ENCODE measurements around the gene CMPK2. TPM values are rescaled to one million over a fixed set of nuclear protein-coding genes. Genes with fewer than 3 reads are reported as not detected.

Gene CMPK2
- total and polyA plus RNA-seq, 4 donors: 5.7 to 14.8 (median 11.2) TPM

DNA sequence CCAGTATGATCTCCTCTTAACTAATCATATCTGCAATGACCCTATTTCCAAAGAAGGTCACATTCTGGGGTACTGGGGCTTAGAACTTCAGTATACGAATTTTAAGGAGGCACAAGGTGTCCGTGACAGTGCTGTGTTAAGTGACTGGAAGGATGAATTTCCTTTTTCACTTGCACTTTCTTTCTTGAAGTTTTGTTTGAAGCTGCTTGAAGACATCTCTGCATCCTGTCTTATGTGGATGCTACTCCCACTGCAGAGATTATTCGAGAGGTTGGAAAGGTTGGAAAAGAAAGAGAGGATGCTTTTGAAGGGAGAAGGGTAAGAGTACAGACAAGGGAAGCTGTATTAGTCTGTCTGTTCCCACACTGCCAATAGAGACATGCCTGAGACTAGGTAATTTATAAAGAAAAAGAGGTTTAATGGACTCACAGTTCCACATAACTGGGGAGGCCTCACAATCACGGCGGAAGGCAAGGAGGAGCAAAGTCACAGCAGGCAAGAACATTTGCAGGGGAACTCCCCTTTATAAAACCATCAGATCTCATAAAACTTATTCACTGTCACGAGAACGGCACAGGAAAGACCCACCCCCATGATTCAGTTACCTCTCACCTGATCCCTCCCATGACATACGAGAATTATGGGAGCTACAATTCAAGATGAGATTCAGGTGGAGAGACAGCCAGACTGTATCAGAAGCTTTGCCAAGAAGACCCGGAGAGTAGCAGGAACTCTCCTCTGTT is 47.9 kb upstream of the CMPK2 start:
- Histone ChIP-seq H3K4me1 (ENCODE audit: control insufficient read depth in 5 of 5, insufficient read depth in 5 of 5, low read length in 5 of 5) (no peaks in the 10 kb centered on the region), H3K9me3 (ENCODE audit: control insufficient read depth in 4 of 4, insufficient read depth in 3 of 4, low read length in 3 of 4) (no peaks in the 10 kb centered on the region), H3K4me3 (no peak overlapping the region), H3K36me3 (ENCODE audit: control insufficient read depth in 4 of 4, insufficient read depth in 4 of 4, low read length in 4 of 4) (no peaks in the 10 kb centered on the region), H3K27ac (ENCODE audit: low read depth in 1 of 2, low read length in 1 of 2) (no peak overlapping the region), H3K9ac (ENCODE audit: insufficient read depth in 1 of 2, low read length in 2 of 2) (no peak overlapping the region), H3K27me3 (ENCODE audit: control insufficient read depth in 3 of 3, insufficient read depth in 3 of 3, low read length in 2 of 3) (no peaks in the 10 kb centered on the region)
- WGBS, 2 donors: 88% methylated on average over 9 of the region's 9 CpGs
- DNase-seq (no peak), ATAC-seq (ENCODE audit: insufficient read depth, low FRiP score) (no peak)
- TF ChIP-seq, protein P1, sequence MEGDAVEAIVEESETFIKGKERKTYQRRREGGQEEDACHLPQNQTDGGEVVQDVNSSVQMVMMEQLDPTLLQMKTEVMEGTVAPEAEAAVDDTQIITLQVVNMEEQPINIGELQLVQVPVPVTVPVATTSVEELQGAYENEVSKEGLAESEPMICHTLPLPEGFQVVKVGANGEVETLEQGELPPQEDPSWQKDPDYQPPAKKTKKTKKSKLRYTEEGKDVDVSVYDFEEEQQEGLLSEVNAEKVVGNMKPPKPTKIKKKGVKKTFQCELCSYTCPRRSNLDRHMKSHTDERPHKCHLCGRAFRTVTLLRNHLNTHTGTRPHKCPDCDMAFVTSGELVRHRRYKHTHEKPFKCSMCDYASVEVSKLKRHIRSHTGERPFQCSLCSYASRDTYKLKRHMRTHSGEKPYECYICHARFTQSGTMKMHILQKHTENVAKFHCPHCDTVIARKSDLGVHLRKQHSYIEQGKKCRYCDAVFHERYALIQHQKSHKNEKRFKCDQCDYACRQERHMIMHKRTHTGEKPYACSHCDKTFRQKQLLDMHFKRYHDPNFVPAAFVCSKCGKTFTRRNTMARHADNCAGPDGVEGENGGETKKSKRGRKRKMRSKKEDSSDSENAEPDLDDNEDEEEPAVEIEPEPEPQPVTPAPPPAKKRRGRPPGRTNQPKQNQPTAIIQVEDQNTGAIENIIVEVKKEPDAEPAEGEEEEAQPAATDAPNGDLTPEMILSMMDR (IDR thresholded peaks at IDR 0.05; ENCODE audit: control extremely low read depth, extremely low read depth): no peak

DNA sequence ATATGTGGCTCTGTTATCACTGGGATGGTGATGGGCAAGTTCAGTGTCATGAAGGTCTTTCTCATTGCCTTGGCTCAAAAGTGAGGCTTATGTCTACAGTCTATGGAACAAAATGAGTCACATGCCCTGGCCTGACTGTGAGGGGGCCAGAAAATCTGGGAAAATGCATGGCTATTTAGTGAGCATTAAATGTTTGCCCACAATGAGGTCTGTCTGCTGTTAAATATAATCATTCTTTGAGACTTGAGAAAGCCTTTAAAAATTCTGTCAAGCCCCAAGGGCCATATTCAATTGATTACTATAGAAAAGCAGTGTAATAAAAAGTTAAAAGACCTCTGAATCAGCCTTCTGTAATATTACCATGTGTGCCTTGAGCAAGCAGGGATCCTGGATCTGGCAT is 46.0 kb upstream of the CMPK2 start:
- Histone ChIP-seq H3K4me1 (ENCODE audit: control insufficient read depth in 5 of 5, insufficient read depth in 5 of 5, low read length in 5 of 5) (no peaks in the 10 kb centered on the region), H3K27me3 (ENCODE audit: control insufficient read depth in 3 of 3, insufficient read depth in 3 of 3, low read length in 2 of 3) (no peaks in the 10 kb centered on the region), H3K4me3 (no peak overlapping the region), H3K9ac (ENCODE audit: insufficient read depth in 1 of 2, low read length in 2 of 2) (no peak overlapping the region), H3K36me3 (ENCODE audit: control insufficient read depth in 4 of 4, insufficient read depth in 4 of 4, low read length in 4 of 4) (no peaks in the 10 kb centered on the region), H3K27ac (ENCODE audit: low read depth in 1 of 2, low read length in 1 of 2) (no peak overlapping the region), H3K9me3 (ENCODE audit: control insufficient read depth in 4 of 4, insufficient read depth in 3 of 4, low read length in 3 of 4) (no peaks in the 10 kb centered on the region)
- TF ChIP-seq, protein P1 (IDR thresholded peaks at IDR 0.05; ENCODE audit: control extremely low read depth, extremely low read depth): no peak
- ATAC-seq (ENCODE audit: insufficient read depth, low FRiP score) (no peak), DNase-seq (no peak)

DNA sequence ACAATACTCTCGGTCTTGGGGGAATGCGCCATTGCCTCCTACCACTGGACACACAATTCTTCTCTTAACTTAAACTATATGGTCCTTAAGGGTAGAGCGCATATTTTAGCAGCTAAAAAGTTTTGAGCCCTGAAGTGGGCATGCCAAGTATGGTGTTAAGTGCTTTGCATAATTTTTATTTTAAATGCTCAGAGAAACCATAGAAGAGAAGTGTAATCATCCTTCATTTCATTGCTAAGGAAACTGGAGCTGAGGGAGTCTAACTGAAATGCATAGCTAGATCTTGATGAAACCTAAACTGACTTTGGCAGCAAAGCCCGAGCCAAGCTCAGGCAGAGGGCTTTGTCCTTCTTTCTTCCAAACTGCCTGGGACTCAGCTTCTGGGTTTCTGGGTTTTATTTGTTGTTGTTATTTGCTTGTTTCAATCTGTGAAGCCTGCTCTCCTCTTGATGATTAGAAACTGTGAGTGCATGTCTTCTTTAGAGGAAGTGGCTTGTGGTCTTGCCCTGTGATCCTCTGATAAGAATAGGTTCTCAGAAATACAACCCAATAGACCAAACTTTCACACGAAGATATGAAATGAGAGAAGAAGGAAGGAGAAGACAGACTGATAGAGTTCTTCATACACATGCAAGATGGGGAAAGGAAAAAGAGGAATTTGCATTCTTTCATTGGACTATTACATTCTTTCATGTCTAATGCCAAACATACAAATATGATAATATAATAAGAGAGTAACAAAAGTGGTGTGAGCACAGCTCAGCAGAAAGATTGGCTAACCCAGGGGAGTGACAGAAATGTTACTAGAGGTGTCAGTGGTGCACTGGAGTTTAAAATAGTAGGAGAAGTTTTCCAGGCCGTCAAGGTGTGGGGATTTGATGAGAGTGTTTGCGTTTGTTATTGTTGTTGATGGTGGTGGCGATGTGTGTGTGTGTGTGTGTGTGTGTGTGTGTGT is 44.0 kb upstream of the CMPK2 start:
- ATAC-seq (ENCODE audit: insufficient read depth, low FRiP score): no peak

More for the DNA sequence above, 44.0 kb upstream of the CMPK2 start:
- Histone ChIP-seq H3K36me3 (ENCODE audit: control insufficient read depth in 4 of 4, insufficient read depth in 4 of 4, low read length in 4 of 4) (no peaks in the 10 kb centered on the region), H3K9me3 (ENCODE audit: control insufficient read depth in 4 of 4, insufficient read depth in 3 of 4, low read length in 3 of 4) (no peaks in the 10 kb centered on the region), H3K4me3 (no peak overlapping the region), H3K27ac (ENCODE audit: low read depth in 1 of 2, low read length in 1 of 2) (no peak overlapping the region), H3K4me1 (ENCODE audit: control insufficient read depth in 5 of 5, insufficient read depth in 5 of 5, low read length in 5 of 5) (no peaks in the 10 kb centered on the region), H3K27me3 (ENCODE audit: control insufficient read depth in 3 of 3, insufficient read depth in 3 of 3, low read length in 2 of 3) (no peaks in the 10 kb centered on the region), H3K9ac (ENCODE audit: insufficient read depth in 1 of 2, low read length in 2 of 2) (no peak overlapping the region)
- TF ChIP-seq, protein P1 (IDR thresholded peaks at IDR 0.05; ENCODE audit: control extremely low read depth, extremely low read depth): no peak
- WGBS, 2 donors: 48 to 65% methylated on average over 8 of the region's 8 CpGs
- DNase-seq: no peak
